HT-29 (cell line): Measurements from ENCODE around the gene TNS3. TPM values are rescaled to one million over a fixed set of nuclear protein-coding genes. Genes with fewer than 3 reads are reported as not detected.
A peak's percentile ranks its signal among the peaks of the same experiment; 100 is the strongest.

Experiments used
- DNase-seq: peaks from one replicate; pipeline ENCODE4 v3.0.0-alpha.2; 2015; ENCODE audit warnings: low spot score
- total RNA-seq: library from RNA; depleted of rRNA; stranded (reverse); fragments of >200 nt; shearing (Covaris generic); gene quantifications from 2 replicates; pipeline ENCODE4 v1.2.3, GENCODE V29; 2014

The TNS3 gene
- total RNA-seq, 1 experiment from 2014 or later: 45.2 TPM

GRCh38 chr7:47291461-47292081 lies 290.3 kb downstream of the TNS3 start:
- no peak for DNase-seq

- no peak for DNase-seq
Observed at GRCh38 chr7:47290867-47291266, 291.0 kb downstream of the TNS3 start.

DNA sequence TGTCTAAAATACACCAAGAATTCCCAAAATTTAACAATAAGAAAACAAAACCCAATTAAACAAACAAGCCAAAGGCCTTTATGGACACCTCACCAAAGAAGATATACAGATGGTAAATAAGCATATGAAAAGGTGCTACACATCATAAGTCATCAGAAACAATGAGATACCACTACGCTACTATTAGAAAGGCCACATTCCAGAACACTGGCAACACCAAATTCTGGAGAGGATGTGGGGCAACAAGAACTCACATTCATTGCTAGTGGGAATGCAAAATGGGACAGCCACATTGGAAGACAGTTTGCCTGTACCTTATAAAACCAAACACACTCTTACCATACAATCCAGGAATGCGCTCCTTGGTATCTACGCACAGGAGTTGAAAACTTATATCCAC lies 291.4 kb downstream of the TNS3 start:
- no peak for DNase-seq

DNA sequence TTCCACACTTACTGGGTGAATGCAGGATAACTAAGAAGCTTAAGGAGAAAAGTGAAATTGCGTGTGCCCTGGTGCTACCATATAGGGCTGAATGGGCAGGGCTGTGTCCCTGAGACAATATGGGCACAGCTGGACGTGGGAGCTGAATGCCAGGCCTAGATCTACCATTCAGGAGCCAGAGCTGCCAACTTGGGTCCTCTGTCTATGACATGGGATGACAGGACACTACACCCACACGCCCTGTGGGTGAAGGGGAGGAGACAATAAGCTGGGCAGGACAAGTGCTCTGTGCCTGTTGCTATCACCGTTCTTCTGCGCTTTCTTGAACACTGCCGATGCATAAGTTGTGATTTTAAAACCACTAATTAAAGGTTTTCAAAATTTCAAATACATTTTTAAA lies 293.9 kb downstream of the TNS3 start:
- no peak for DNase-seq

DNA sequence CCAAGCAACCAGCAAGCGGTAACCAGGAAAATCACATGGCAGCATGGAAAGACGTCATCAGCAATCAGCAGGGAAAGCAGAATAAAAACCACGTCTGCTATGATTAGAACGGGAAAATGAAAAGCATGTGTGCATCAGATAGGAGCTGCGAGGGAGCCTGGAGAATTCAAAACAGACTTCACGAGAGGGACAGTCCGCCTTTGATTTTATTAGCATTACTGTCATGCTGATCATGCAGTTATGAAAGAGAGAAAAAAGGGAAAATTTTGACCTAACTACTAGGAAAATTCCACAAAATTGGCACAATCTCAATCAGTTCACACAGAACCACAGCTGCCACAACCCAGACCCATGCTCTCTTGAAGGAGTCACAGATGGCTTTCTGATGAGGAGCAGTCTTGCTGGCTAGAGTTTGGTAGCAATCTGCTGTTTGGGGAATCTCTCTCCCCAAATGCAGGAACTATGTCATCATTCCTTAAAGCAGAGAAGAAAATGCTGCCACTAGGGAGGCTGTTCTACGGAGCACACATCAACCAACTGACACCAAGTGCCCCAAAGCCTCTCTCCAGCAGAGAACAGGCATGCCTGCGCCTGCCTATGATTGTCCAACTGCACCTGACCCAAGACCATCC lies 295.9 kb downstream of the TNS3 start:
- DNase-seq: no peak

DNA sequence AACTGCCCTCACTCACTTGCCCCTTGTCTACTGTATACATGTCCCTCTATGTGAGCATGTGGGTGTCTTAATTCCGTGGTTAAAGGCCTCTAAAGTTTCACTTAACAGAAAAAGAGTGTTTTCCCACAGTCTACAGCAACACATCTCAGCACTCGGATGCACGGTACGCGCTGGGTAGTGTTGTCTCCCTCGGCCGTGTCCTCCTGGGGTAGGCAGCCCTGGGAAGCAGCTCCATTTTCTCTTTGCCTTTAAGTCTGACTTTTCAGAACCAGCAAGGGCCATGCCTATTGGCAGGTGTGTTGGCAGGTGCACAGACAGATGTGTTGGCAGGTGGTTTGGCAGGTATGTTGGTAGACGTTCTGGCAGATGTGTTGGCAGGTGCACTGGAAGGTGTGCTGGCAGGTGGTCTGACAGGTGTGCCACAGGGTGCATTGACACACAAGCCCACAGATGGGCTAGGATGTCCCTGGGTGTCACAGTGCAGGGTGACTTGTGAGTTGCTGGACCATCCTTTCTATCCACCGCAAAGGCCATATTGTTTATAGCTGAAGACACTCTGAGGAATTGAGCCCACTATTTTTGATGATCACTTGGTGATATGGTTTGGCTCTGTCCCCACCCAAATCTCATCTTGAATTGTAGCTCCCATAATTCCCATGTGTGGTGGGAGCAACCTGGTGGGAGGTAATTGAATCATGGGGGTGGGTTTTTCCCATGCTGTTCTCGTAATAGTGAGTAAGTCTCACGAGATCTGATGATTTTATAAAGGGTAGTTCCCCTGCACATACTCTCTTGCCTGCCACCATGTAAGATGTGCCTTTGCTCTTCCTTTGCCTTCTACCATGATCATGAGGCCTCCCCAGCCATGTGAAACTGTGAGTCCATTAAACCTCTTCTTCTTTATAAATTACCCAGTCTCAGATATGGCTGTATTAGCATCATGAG lies 296.9 kb downstream of the TNS3 start:
- no peak for DNase-seq

- DNase-seq: peak; percentile 75
Observed at GRCh38 chr7:47283497-47284131, 298.3 kb downstream of the TNS3 start.

- no peak for DNase-seq
Observed at GRCh38 chr7:47282790-47283496, 299.0 kb downstream of the TNS3 start.

DNA sequence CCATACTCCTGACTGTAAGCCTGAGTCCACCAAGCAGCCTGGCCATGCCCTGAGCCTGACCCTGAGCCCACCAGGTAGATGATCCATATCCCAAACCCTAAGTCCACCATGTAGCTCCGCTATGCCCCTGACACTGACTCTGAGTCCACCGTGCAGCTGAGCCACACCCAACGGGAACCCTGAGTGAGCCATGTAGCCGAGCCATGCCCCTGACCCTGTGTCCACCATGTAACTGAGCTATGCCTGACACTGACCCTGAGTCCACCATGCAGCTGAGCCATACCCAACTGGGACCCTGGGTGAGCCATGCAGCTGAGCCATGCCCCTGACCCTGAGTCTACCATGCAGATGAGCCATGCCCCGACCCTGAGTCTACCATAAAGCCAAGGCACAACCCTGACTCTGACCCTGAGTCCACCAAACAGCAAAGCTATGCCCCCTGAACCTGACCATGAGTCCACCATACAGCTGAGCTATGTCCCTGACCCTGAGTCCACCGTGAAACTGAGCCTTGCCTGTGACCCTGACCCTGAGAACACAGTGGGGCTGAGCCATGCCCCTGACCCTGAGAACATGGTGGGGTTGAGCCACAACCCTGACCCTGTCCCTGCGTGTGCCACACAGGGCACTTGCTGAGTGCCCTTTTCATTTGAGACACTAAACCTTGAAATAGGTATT lies 299.8 kb downstream of the TNS3 start:
- DNase-seq: no peak

- no peak for DNase-seq
Observed at GRCh38 chr7:47281161-47281560, 300.8 kb downstream of the TNS3 start.

GRCh38 chr7:47280114-47280513 lies 301.8 kb downstream of the TNS3 start:
- no peak for DNase-seq

- DNase-seq: no peak
Observed at GRCh38 chr7:47278043-47278442, 303.9 kb downstream of the TNS3 start.

DNA sequence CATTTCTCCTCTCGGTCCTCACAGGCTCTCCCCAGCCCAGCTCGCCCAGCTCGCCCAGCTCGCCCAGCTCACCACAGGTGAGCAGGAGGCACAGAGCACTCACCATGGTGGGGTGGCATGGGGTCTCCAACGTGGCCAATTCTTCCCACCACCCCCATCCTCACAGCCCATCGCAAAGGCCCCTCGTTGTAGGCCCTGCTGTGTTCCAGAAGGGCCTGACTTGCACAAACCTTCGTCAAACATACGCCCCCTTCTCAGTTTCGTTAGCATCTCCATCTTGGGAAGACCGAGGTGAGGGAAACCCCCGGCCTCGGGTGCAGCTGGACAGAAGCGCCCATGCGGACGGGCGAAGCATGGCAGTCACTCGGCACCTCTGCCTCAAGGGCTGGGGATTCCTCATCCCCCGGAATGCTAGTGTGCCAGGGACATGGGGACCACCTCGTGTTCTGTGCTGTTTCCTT lies 304.6 kb downstream of the TNS3 start:
- DNase-seq: no peak

GRCh38 chr7:47273974-47274766 lies 307.7 kb downstream of the TNS3 start:
- DNase-seq: no peak

- no peak for DNase-seq
Observed at GRCh38 chr7:47273088-47273487, 308.8 kb downstream of the TNS3 start.

DNA sequence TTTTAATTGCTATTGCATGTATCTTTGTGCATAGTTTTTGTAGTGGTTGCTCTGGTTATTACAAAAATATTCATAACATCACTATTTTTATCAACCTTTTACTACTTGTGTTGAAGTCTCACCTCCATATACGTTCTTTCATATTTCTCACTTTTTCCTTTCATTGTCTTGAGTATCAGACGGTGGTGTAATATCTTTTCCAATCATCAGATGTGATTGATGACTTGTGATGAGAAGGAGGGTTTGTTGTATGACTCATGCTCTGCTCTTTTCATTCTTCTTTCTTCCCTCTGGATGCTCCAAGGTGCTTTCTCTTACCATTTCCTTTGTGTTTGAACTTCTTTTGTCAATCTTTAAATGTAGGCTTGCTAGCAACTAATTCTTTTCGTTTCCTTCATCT lies 310.2 kb downstream of the TNS3 start:
- DNase-seq: no peak

GRCh38 chr7:47268851-47269836 lies 312.8 kb downstream of the TNS3 start:
- DNase-seq: peak; percentile 25

DNA sequence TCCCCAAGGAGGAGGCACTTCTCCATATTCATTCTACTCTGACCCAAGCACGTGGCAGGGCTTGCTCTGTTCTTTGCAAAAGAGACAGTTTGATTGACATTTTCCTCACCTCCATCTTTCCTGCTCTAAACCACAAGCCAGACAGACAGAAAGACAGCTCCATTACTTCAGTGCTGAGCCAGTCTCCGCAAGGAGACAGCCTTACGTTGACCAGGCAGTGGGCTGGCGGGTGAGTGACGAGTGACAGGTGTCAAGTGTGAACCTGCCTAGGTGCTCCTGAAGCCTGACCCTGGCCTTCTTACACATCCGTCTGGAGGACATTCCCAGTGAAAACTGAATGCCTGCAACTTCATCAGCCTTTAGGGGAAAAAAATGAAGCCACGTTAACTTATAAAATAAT lies 314.6 kb downstream of the TNS3 start:
- no peak for DNase-seq

GRCh38 chr7:47266799-47267198 lies 315.1 kb downstream of the TNS3 start:
- peak; percentile 43 for DNase-seq
